ES-I3 (cell line): ENCODE results near the gene CKS2.
A peak's percentile ranks its signal among the peaks of the same experiment; 100 is the strongest.
"Not testable (repeated sequence)": the region's sequence is repeated elsewhere in the genome, so short reads cannot be mapped to it uniquely, and the experiment has no call there.

Experiments used
- H3K36me3 ChIP-seq: 2 replicates; pipeline ENCODE4 v1.6.1; 2013; ENCODE audit warnings: mild to moderate bottlenecking, low read length, control low read depth, moderate library complexity; ENCODE audit not compliant: insufficient read depth
- H3K4me1 ChIP-seq: 2 replicates; pipeline ENCODE4 v1.6.1; 2013; ENCODE audit warnings: mild to moderate bottlenecking, control low read depth, low read length; ENCODE audit not compliant: insufficient read depth
- H3K9ac ChIP-seq: 2 replicates; pipeline ENCODE4 v1.6.1; 2013; ENCODE audit warnings: low read depth, mild to moderate bottlenecking, low read length, moderate library complexity
- H3K9me3 ChIP-seq: 2 replicates; pipeline ENCODE4 v1.6.1; 2013; ENCODE audit warnings: mild to moderate bottlenecking, low read length, moderate library complexity; ENCODE audit not compliant: control insufficient read depth, insufficient read depth

Gene CKS2

GRCh38 chr9:89319015-89319905 lies 8.3 kb downstream of the CKS2 start:
- H3K4me1 ChIP-seq, result peaks cover 4% of the 10 kb centered on the region; the same call in 1 of the 2 replicates
- 0 out of 2 replicates have a peak, but pooled peaks cover 7% of the 10 kb centered on the region for H3K36me3 ChIP-seq
- no peaks in the 10 kb centered on the region for H3K9me3 ChIP-seq
- peak overlapping the region; percentile 68 for H3K9ac ChIP-seq

GRCh38 chr9:89323390-89323789 lies 12.4 kb downstream of the CKS2 start:
- Histone ChIP-seq H3K9ac (no peak overlapping the region), H3K4me1 (no peaks in the 10 kb centered on the region), H3K36me3 (peaks cover 3% of the 10 kb centered on the region; the same call in 1 of the 2 replicates), H3K9me3 (no peaks in the 10 kb centered on the region)

DNA sequence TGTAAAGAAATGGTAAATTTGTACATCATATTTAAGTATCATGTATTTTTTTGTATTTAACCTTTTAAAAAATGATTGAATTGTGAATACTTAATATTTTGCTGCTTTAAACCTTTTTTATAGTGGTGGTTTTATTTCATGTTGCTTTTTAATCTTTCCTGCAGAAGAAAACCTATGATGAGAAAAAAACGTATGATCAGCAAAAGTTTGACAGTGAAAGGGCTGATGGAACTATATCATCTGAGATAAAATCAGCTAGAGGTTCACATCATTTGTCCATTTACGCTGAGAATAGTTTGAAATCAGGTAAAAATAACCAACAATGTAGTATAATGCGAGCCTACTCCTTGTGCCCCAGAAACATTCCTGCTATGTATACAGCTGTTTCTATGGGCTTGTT lies 14.7 kb downstream of the CKS2 start:
- H3K9ac ChIP-seq, result no peak overlapping the region
- H3K36me3 ChIP-seq, result peaks cover 7% of the 10 kb centered on the region
- no peaks in the 10 kb centered on the region for H3K9me3 ChIP-seq
- no peaks in the 10 kb centered on the region for H3K4me1 ChIP-seq

DNA sequence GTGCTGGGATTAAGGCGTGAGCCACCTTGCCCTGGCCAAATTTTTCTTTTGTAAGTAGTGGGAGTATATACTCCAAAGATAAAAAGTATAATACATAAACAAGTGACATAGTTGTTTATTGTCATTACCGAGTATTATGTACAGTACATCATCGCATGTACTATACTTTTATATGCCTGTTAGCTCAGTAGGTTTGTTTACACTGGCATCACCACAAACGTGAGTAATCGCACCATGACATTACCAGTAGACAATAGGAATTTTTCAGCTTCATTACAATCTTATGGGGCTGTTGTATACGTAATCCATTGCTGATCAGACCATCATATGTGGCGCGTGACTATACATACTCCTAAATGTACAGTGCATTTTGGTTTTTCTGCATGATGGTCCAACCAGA lies 17.1 kb downstream of the CKS2 start:
- no peaks in the 10 kb centered on the region for H3K9me3 ChIP-seq
- H3K36me3 ChIP-seq, result peaks cover 7% of the 10 kb centered on the region
- no peaks in the 10 kb centered on the region for H3K4me1 ChIP-seq
- no peak overlapping the region for H3K9ac ChIP-seq

DNA sequence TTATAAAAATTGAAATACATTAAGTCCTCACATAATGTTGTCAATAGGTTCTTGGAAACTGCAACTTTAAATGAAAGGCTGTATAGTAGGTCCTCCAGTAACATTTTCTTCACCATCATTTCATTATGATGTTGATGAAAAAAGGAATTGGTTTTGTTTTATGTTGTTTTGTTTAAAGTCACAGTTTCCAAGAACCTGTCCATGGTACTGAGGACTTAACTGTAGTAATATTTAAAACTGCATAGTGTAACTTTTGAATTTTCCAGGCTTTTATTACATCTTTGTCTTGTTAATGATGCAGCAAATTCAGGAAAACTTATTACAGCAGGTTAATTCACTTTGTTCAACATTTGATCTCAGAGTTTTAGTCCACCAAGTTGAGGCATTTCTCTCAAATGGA lies 18.9 kb downstream of the CKS2 start:
- Histone ChIP-seq H3K4me1 (no peaks in the 10 kb centered on the region), H3K9ac (no peak overlapping the region), H3K9me3 (no peaks in the 10 kb centered on the region), H3K36me3 (peaks cover 16% of the 10 kb centered on the region)

DNA sequence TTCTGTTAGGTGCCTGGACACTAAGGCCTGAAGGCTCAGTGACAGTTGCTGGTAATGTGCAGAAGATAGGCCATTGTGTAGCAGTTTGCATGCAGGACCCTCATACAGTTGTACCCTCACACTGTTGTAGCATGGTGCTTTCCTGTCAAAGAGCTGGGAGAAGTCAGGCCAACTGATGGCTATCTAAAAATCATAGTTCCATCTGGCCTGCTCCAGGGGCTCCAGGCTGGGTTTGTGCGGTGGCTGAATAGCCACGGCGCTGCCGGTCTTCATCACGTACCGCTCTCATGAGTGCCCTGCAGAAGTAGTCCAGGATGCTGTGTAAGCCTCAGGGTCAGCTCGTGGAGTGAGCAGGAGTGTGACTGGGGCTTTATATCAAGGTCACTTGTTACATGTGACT lies 19.5 kb downstream of the CKS2 start:
- no peak overlapping the region for H3K9ac ChIP-seq
- H3K36me3 ChIP-seq, result peaks cover 16% of the 10 kb centered on the region
- H3K9me3 ChIP-seq, result no peaks in the 10 kb centered on the region
- no peaks in the 10 kb centered on the region for H3K4me1 ChIP-seq

GRCh38 chr9:89339807-89340206 lies 28.8 kb downstream of the CKS2 start:
- no peaks in the 10 kb centered on the region for H3K9me3 ChIP-seq
- H3K4me1 ChIP-seq, result no peaks in the 10 kb centered on the region
- H3K9ac ChIP-seq, result no peak overlapping the region
- H3K36me3 ChIP-seq, result peaks cover 31% of the 10 kb centered on the region

- peaks cover 32% of the 10 kb centered on the region for H3K36me3 ChIP-seq
- H3K4me1 ChIP-seq, result no peaks in the 10 kb centered on the region
- no peaks in the 10 kb centered on the region for H3K9me3 ChIP-seq
- H3K9ac ChIP-seq, result no peak overlapping the region
These were observed 29.3 kb downstream of the CKS2 start for GRCh38 chr9:89340332-89340731.

DNA sequence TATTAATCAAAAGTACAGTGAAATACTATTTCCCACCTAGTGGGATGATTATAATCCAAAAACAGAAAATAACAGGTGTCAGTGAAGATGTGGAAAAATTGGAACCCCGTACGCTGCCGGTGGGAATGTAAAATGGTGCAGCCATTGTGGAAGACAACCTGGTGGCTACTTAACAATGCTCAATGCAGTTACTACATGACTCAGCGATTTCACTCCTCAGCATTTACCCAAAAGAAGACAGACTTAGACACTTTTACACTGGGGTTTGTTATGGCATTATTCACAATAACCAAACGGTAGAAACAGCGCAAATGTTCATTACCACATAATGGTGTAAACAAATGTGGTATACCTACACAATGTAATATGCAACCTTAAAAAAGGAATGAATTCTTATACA lies 31.2 kb downstream of the CKS2 start:
- peaks cover 41% of the 10 kb centered on the region for H3K36me3 ChIP-seq

DNA sequence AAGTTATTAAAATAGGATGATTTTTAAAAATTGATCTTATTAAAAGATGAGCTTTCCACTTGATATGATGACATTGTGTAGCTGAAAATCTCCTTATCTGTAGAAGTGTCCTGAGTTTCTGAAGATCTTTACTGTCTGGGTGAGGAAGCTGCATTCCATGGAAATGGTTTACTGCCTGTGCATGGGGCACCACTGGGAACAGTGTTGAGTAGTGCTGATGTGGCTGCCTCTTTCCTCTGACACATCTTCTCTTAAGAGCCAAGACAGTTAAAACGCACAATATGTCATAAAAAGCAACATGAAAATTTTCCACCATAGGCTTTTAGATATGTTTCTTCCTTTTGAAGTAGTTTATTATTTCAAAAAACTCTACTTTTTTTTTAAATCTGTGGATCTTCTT lies 32.0 kb downstream of the CKS2 start:
- H3K9ac ChIP-seq, result no peak overlapping the region

More for the DNA sequence above, 31.2 kb downstream of the CKS2 start:
- H3K4me1 ChIP-seq, result no peaks in the 10 kb centered on the region
- H3K9me3 ChIP-seq, result no peaks in the 10 kb centered on the region
- no peak overlapping the region for H3K9ac ChIP-seq

DNA sequence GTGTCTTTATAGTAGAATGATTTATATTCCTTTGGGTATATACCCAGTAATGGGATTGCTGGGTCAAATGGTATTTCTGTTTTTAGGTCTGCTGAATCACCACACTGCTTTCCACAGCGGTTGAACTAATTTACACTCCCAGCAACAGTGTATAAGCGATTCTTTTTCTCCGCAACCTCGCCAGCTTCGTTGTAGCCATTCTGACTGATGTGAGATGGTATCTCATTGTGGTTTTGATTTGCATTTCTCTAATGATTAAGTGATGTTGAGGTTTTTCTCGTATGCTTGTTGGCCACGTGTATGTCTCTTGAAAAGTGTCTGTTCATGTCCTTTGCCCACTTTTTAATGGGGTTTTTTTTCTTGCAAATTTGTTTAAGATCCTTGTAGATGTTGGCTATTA lies 32.8 kb downstream of the CKS2 start:
- H3K36me3 ChIP-seq, result peaks cover 38% of the 10 kb centered on the region
- not testable (repeated sequence) for H3K9ac ChIP-seq, H3K9me3 ChIP-seq, H3K4me1 ChIP-seq

More for the DNA sequence above, 32.0 kb downstream of the CKS2 start:
- peaks cover 38% of the 10 kb centered on the region for H3K36me3 ChIP-seq
- no peaks in the 10 kb centered on the region for H3K4me1 ChIP-seq
- no peaks in the 10 kb centered on the region for H3K9me3 ChIP-seq

DNA sequence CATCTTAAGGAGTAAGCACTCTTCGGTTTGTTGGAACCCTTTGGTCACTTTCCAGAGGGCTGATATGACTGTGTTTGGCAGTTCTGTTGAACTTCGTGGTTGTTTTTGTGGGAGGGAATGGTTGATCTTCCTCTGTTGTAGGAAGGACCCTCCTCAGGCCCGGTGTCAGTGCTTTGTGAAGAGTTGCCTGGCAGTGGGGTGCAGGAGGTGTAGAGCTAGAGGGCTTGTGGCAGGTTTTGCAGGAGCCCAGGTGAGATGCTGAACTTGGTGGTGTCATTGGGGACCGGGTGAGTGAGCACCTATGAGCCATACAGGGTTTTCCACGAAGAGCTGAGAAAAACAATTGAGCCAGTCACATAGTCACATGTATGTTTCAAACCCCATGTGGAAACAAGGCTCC lies 34.5 kb downstream of the CKS2 start:
- H3K36me3 ChIP-seq, result peaks cover 36% of the 10 kb centered on the region

DNA sequence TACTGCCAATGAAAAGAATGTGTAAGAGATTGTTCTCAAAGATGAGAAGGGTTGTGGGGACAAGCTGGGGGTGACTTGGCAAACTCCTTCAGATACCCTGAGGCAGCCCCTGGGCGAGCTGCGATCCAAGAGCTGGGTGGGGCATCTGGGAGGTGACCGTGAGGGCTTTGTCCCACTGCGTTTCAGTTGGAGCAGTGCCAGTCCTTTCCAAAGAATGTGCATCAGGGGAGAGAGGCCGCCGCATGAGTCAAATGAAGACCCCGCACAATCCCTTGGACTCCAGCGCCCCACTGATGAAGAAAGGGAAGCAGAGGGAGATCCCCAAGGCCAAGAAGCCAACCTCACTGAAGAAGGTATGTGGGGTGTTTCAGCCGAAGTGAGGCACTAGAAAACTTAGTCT lies 35.7 kb downstream of the CKS2 start:
- H3K9ac ChIP-seq, result no peak overlapping the region
- no peaks in the 10 kb centered on the region for H3K9me3 ChIP-seq
- H3K4me1 ChIP-seq, result no peaks in the 10 kb centered on the region
- H3K36me3 ChIP-seq, result peaks cover 47% of the 10 kb centered on the region

More for the DNA sequence above, 34.5 kb downstream of the CKS2 start:
- Histone ChIP-seq H3K9me3 (no peaks in the 10 kb centered on the region), H3K4me1 (no peaks in the 10 kb centered on the region), H3K9ac (no peak overlapping the region)

GRCh38 chr9:89347651-89348050 lies 36.7 kb downstream of the CKS2 start:
- H3K9me3 ChIP-seq, result no peaks in the 10 kb centered on the region
- H3K4me1 ChIP-seq, result no peaks in the 10 kb centered on the region
- H3K36me3 ChIP-seq, result peaks cover 46% of the 10 kb centered on the region
- H3K9ac ChIP-seq, result no peak overlapping the region

DNA sequence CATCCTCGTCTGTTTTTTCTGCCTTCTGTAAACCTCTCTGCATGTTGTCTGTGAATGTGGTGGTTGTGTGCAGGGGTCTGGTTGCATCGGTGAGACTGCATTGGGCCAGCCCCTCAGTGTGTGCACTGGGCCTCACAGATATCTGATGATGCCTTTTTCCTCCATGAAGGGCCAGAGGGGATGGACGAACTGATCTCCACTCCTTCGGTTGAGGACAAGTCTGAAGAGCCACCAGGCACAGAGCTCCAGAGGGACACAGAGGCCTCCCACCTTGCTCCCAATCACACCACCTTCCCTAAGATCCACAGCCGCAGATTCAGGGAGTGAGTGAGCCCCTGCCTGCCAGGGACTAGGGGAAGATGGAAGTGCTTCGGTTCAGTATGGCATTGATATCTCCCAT lies 38.6 kb downstream of the CKS2 start:
- Histone ChIP-seq H3K36me3 (peaks cover 54% of the 10 kb centered on the region), H3K9me3 (no peaks in the 10 kb centered on the region), H3K4me1 (no peaks in the 10 kb centered on the region), H3K9ac (no peak overlapping the region)
